GM10847 (cell line): ENCODE results near the gene TEKTIP1.

ENCODE experiments used
- POLR2A ChIP-seq: IDR thresholded peaks from 2 replicates; pipeline ENCODE4 v1.6.1; 2011; ENCODE audit not compliant: insufficient read length; ENCODE audit errors: extremely low read depth

TEKTIP1 gene

GRCh38 chr19:3556423-3556977 is 17.5 kb downstream of the TEKTIP1 start:
- no peak for TF ChIP-seq POLR2A

DNA sequence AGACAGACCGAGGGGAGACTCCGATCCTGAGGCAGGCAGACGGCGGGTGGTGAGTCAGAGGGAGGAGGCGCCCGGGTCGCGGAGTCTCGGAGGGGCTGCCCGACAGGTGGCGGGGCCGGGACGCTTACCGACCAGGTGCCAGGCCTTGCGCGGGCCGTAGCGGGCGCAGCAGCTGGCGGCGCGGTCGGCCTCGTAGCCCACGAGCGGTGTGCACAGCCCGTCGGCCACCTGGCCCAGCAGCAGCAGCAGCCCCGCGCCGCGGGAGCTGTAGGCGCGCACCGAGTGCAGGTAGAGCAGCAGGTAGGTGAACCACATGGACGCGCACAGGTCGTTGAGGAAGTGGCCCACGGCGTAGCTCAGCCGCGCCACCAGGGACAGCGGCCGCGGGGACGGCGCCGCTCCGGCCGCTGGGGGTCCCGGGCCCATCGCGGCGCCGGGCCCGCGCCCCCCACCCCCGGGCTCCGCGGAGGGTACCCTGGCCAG is 18.0 kb downstream of the TEKTIP1 start:
- TF ChIP-seq POLR2A, result no peak

DNA sequence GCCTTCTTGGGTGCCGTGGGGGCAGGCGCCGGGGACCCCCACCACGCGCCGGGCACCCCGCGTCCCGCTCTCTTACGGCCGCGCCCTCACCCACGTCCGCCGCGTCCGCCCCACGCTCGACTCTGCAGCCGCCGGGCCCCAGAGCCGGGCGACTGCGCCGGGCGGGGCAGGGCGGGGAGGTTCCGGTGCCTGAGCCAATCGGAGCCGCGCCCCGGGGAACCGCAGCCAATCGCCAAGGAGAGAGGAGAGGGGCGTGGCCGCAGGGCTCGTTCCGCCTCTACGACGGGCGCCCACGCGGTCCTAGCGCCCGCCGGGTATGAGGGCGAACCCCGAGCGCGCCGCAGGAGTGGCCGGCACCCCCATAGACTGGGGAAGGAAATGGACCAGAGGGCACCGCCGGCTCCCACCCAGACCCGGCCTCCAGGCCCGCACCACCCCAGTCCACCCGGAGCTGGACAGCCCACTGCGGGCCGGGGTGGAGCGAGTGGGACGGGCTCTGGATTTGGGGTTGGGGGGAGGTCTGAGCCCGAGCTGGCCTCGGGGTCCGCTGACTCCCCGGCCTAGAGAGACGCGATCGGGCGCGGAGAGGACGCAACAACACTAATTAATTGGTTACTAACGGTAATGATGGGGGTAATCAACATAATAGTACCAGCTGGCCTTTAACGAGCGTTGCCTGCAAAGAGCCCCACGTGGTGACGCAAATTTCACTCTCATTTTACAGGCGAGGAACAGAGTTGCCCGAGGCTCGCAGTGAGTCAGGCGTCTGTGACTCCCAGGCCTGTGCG is 18.7 kb downstream of the TEKTIP1 start, which contains the start of gene MFSD12:
MFSD12 (minus strand) TSS at position 126 of the 788 bp plus-strand sequence. CDS start 183 bp downstream, outside the sequence.
- peak; percentile 81 for TF ChIP-seq POLR2A

GRCh38 chr19:3563709-3564524 is 24.9 kb downstream of the TEKTIP1 start:
- TF ChIP-seq POLR2A, result no peak

GRCh38 chr19:3565139-3565538 is 26.2 kb downstream of the TEKTIP1 start:
- TF ChIP-seq POLR2A, result no peak

- TF ChIP-seq POLR2A, result no peak
Measured at GRCh38 chr19:3570606-3571011, 31.6 kb downstream of the TEKTIP1 start.

DNA sequence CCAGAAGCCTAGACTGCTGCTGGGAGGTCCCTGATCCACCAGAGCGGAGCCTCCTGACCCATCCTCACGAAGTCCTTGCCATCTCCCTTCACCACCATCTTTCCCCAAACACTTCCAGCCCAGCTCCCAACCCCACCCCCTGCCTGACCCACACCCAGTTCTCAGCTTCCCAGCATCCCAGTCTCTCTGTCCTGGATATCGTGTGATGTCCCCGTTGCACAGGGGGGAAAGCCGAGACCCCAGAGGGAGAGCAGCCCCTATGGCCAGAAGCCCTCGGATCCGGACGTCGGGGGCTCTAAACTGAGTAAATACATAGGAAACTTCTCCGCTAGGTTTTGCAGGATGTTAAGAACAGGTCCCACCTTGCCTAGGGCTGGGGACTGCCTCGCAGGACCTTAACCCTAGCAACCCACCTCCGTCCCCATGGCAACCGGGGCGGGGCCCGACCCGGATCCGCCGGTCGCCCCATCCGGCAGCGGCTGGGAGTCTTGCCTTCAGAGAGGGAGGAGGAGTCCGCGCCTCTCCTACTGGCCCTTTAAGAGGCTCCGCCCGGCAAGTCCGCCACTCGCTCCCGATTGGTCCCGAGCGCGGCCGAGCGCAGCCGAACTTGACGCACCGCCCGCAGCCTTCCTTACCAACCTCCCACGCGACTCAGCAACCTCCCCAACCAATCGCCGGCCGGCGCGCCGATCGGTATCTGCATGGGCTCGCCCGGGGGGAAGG is 33.3 kb downstream of the TEKTIP1 start:
- no peak for TF ChIP-seq POLR2A

DNA sequence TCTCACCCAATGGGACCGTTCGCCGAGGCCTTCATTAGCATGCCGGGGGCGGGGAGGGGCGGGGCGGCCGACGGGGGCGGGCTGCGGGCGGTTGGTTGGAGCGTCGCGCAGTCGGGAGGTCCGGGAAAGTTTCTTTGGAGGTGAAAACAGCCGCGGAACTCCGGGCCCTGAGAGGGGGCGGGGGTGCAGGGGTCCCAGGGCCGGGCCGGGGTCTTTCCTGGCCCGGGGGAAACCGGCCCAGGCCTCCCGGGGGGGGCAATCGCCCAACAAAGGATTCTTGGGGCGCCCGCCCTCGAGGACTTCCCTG is 33.8 kb downstream of the TEKTIP1 start, which contains the start of gene HMG20B:
HMG20B (plus strand) TSS at position 90 of the 307 bp plus-strand sequence. CDS start 366 bp downstream, outside the sequence.
- TF ChIP-seq POLR2A, result no peak

DNA sequence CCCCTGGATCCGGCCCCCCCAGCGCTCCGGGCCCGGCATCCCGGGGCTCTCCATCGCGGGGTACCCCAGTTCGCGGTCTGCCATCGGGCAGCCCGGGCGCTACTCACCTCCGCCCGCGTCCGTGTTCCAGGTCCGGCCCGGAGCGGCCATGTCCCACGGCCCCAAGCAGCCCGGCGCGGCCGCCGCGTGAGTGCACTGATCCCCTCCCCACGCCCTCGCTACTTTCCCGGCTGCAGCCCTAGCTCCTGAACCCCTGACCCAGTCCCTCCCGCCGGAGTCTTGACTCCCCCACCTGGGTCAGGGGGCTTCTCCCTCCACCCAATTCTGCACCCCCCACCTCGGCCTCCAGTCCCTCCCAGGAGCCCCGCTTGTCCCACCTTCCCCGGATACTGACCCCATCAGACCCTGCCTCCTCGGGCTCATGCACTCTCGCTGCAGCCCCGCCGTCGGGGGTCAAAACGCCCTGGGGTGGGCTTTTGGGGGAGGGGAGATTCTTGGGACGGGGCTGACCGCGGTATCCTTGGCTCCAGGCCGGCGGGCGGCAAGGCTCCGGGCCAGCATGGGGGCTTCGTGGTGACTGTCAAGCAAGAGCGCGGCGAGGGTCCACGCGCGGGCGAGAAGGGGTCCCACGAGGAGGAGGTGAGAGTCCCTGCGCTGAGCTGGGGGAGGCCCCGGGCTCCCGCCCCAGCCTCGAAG is 34.3 kb downstream of the TEKTIP1 start:
- no peak for TF ChIP-seq POLR2A

GRCh38 chr19:3573858-3574637 is 35.1 kb downstream of the TEKTIP1 start:
- TF ChIP-seq POLR2A, result no peak

DNA sequence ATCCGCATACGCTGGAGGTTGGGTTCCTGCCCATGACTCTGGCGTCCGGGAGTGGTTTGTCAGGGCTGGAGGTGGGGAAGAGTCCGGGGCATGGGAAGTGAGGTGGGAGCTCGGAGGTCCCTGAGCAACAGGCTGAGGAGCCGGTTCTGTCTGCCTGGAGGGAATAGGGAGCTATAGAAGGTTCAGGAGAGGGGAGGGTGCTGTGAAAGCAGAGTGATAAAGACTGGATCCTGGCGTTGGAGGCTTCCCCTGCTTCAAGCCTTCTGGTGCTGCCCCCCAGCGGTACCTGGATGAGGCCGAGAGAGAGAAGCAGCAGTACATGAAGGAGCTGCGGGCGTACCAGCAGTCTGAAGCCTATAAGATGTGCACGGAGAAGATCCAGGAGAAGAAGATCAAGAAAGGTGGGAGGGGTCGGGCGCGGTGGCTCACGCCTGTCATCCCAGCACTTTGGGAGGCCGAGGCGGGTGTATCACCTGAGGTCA is 36.3 kb downstream of the TEKTIP1 start:
- TF ChIP-seq POLR2A, result no peak

- TF ChIP-seq POLR2A, result no peak
Measured at GRCh38 chr19:3575949-3576673, 37.1 kb downstream of the TEKTIP1 start.
